H7 (cell line): ENCODE results near the gene RFC4. TPM values are rescaled to one million over a fixed set of nuclear protein-coding genes. Genes with fewer than 3 reads are reported as not detected.
"Not testable (repeated sequence)": the region's sequence is repeated elsewhere in the genome, so short reads cannot be mapped to it uniquely, and the experiment has no call there.

Experiments used
- DNase-seq: peaks from one replicate; pipeline ENCODE4 v3.0.0; 2012
- H3K27me3 ChIP-seq: 2 replicates; pipeline ENCODE4 v1.6.0; 2011; ENCODE audit warnings: mild to moderate bottlenecking, low read length; ENCODE audit not compliant: control insufficient read depth, insufficient read depth
- H3K36me3 ChIP-seq: replicated peaks from 2 replicates; pipeline ENCODE4 v1.5.1; 2011; ENCODE audit warnings: low read length; ENCODE audit not compliant: control insufficient read depth, insufficient read depth
- H3K4me3 ChIP-seq: 2 replicates; pipeline ENCODE4 v1.5.1; 2011; ENCODE audit warnings: low read depth, mild to moderate bottlenecking, control low read depth, low read length, moderate library complexity; ENCODE audit not compliant: insufficient read depth
- total RNA-seq: library from RNA; depleted of rRNA; stranded (reverse); fragments of >200 nt; shearing (Covaris generic); gene quantifications from 2 replicates; pipeline ENCODE4 v1.2.3, GENCODE V29; 2014

RFC4 gene
- total RNA-seq, 1 experiment from 2014 or later: 105 TPM

GRCh38 chr3:186831798-186832197, 25.5 kb upstream of the RFC4 start:
- no peak for DNase-seq
- H3K36me3 ChIP-seq: no peaks in the 10 kb centered on the region
- H3K4me3 ChIP-seq: no peak overlapping the region
- H3K27me3 ChIP-seq: peaks cover 18% of the 10 kb centered on the region

- Histone ChIP-seq H3K4me3 (no peak overlapping the region), H3K27me3 (peaks cover 40% of the 10 kb centered on the region), H3K36me3 (no peaks in the 10 kb centered on the region)
- DNase-seq: peak; percentile 27
Measured at GRCh38 chr3:186828340-186828739, 22.1 kb upstream of the RFC4 start.

GRCh38 chr3:186826976-186827857, 20.9 kb upstream of the RFC4 start:
- peak; percentile 99 for DNase-seq
- peaks cover 40% of the 10 kb centered on the region for H3K27me3 ChIP-seq

GRCh38 chr3:186826410-186826975, 20.2 kb upstream of the RFC4 start:
- DNase-seq: peak; percentile 70
- peak overlapping the region; percentile 80 for H3K4me3 ChIP-seq
- no peaks in the 10 kb centered on the region for H3K36me3 ChIP-seq
- peaks cover 40% of the 10 kb centered on the region for H3K27me3 ChIP-seq

More at GRCh38 chr3:186826976-186827857, 20.9 kb upstream of the RFC4 start:
- H3K4me3 ChIP-seq: peak overlapping the region; percentile 80
- H3K36me3 ChIP-seq: no peaks in the 10 kb centered on the region

- DNase-seq: peak; percentile 30
- H3K36me3 ChIP-seq: no peaks in the 10 kb centered on the region
- H3K4me3 ChIP-seq: peak overlapping the region; percentile 80
- H3K27me3 ChIP-seq: peaks cover 40% of the 10 kb centered on the region
Measured at GRCh38 chr3:186825872-186826409, 19.7 kb upstream of the RFC4 start.

GRCh38 chr3:186825294-186825821, 19.1 kb upstream of the RFC4 start:
- H3K4me3 ChIP-seq: peak overlapping the region; percentile 80

GRCh38 chr3:186824430-186825139, 18.3 kb upstream of the RFC4 start:
- DNase-seq: peak; percentile 47
- Histone ChIP-seq H3K4me3 (peak overlapping the region; percentile 80), H3K27me3 (peaks cover 33% of the 10 kb centered on the region), H3K36me3 (no peaks in the 10 kb centered on the region)

More at GRCh38 chr3:186825294-186825821, 19.1 kb upstream of the RFC4 start:
- Histone ChIP-seq H3K36me3 (no peaks in the 10 kb centered on the region), H3K27me3 (peaks cover 40% of the 10 kb centered on the region)
- DNase-seq: peak; percentile 81

- peaks cover 29% of the 10 kb centered on the region for H3K27me3 ChIP-seq
- no peak overlapping the region for H3K4me3 ChIP-seq
- no peak for DNase-seq
- H3K36me3 ChIP-seq: no peaks in the 10 kb centered on the region
Measured at GRCh38 chr3:186823386-186823785, 17.1 kb upstream of the RFC4 start.

- DNase-seq, H3K4me3 ChIP-seq, H3K36me3 ChIP-seq: not testable (repeated sequence)
- H3K27me3 ChIP-seq: peaks cover 24% of the 10 kb centered on the region
Measured at GRCh38 chr3:186822388-186822759, 16.1 kb upstream of the RFC4 start.

- no peaks in the 10 kb centered on the region for H3K36me3 ChIP-seq
- no peak overlapping the region for H3K4me3 ChIP-seq
- peak; percentile 53 for DNase-seq
- peaks cover 22% of the 10 kb centered on the region for H3K27me3 ChIP-seq
Measured at GRCh38 chr3:186821429-186822387, 15.4 kb upstream of the RFC4 start.

- DNase-seq: no peak
- H3K4me3 ChIP-seq: no peak overlapping the region
- H3K36me3 ChIP-seq: no peaks in the 10 kb centered on the region
- H3K27me3 ChIP-seq: no peaks in the 10 kb centered on the region
Measured at GRCh38 chr3:186818956-186819355, 12.7 kb upstream of the RFC4 start.

- Histone ChIP-seq H3K4me3 (no peak overlapping the region), H3K36me3 (no peaks in the 10 kb centered on the region), H3K27me3 (no peaks in the 10 kb centered on the region)
- no peak for DNase-seq
Measured at GRCh38 chr3:186818516-186818915, 12.2 kb upstream of the RFC4 start.

GRCh38 chr3:186815435-186815834, 9.2 kb upstream of the RFC4 start:
- no peaks in the 10 kb centered on the region for H3K36me3 ChIP-seq
- no peak for DNase-seq
- no peak overlapping the region for H3K4me3 ChIP-seq

More at GRCh38 chr3:186815435-186815834, 9.2 kb upstream of the RFC4 start:
- no peaks in the 10 kb centered on the region for H3K27me3 ChIP-seq
